B cell (primary cell): ENCODE data around the gene TUBB8. TPM values are rescaled to one million over a fixed set of nuclear protein-coding genes. Genes with fewer than 3 reads are reported as not detected.

ENCODE experiments used
- ATAC-seq: fragments of 200-7000 bp; cut with Tn5 transposase; one replicate; pipeline ENCODE4 v1.10.0; 2021; ENCODE audit warnings: low read depth, mild to moderate bottlenecking, moderate number of reproducible peaks, moderate library complexity
- CTCF ChIA-PET: fragments of 350-600 bp; sonication (Branson Sonifier 250); formaldehyde crosslinking; loops from one replicate; lab custom pipeline; 2021; ENCODE audit warnings: antibody characterized with exemption, inconsistent platforms; lab: Charles Lee
- POLR2A ChIA-PET: fragments of 350-600 bp; sonication (Branson Sonifier 250); formaldehyde crosslinking; loops from one replicate; lab custom pipeline; 2021; ENCODE audit warnings: antibody characterized with exemption; lab: Charles Lee
- DNase-seq: peaks from one replicate; pipeline ENCODE4 v3.0.0; 2013
- H2AFZ ChIP-seq: 2 replicates; pipeline ENCODE4 v1.6.1; 2012; ENCODE audit warnings: mild to moderate bottlenecking, low read depth, low read length; ENCODE audit not compliant: insufficient read depth, poor library complexity, severe bottlenecking
- H3K27ac ChIP-seq, 2 donors: 1 replicate in 1 of 2; 2 replicates in 1 of 2; pipeline ENCODE4 v1.5.1; 2012 to 2013; ENCODE audit warnings: low read length in 2 of 2, mild to moderate bottlenecking in 2 of 2, moderate library complexity in 1 of 2
- H3K27me3 ChIP-seq, 4 experiments: fragments of 200-600 bp in 1 of 4; sonication (generic) in 1 of 4; replicated peaks in 1 of 4; 1 replicate in 2 of 4; 2 replicates in 2 of 4; pipeline versions ENCODE4 v1.6.1 to v1.7.0; 2013 to 2016; ENCODE audit warnings: low read length in 3 of 4, mild to moderate bottlenecking in 2 of 4, mixed read lengths in 1 of 4, moderate library complexity in 1 of 4; ENCODE audit not compliant: insufficient read depth in 4 of 4, control insufficient read depth in 3 of 4; ENCODE audit errors: control extremely low read depth in 1 of 4
- H3K36me3 ChIP-seq, 2 experiments: replicated peaks in 1 of 2; 1 replicate in 1 of 2; 2 replicates in 1 of 2; pipeline versions ENCODE4 v1.6.1 to v1.7.1; 2013; ENCODE audit warnings: low read length in 1 of 2; ENCODE audit not compliant: insufficient read depth in 2 of 2, control insufficient read depth in 1 of 2; ENCODE audit errors: control extremely low read depth in 1 of 2, extremely low read depth in 1 of 2
- H3K4me1 ChIP-seq, 2 donors: fragments of 200-600 bp in 1 of 2; sonication (generic) in 1 of 2; 1 replicate in 1 of 2; 2 replicates in 1 of 2; pipeline versions ENCODE4 v1.5.1 to v1.6.1; 2013 to 2017; ENCODE audit warnings: low read length in 2 of 2; ENCODE audit not compliant: control insufficient read depth in 2 of 2, insufficient read depth in 2 of 2
- H3K4me2 ChIP-seq: replicated peaks from 2 replicates; pipeline ENCODE3; 2012; ENCODE audit warnings: mild to moderate bottlenecking, low read depth, low read length; ENCODE audit not compliant: poor library complexity, severe bottlenecking
- H3K4me3 ChIP-seq, 5 experiments: fragments of 200-600 bp in 1 of 5; sonication (generic) in 1 of 5; 1 replicate in 3 of 5; 2 replicates in 2 of 5; pipeline versions ENCODE4 v1.5.1 to v1.7.0; 2011 to 2016; ENCODE audit warnings: low read length in 4 of 5, mild to moderate bottlenecking in 4 of 5, low read depth in 2 of 5, control low read depth in 1 of 5, moderate library complexity in 1 of 5; ENCODE audit not compliant: insufficient read depth in 1 of 5; ENCODE audit errors: control extremely low read depth in 1 of 5, extremely low read depth in 1 of 5
- H3K79me2 ChIP-seq: fragments of 200-600 bp; sonication (generic); one replicate; pipeline ENCODE4 v1.6.0; 2016; ENCODE audit warnings: low read length; ENCODE audit not compliant: control insufficient read depth, insufficient read depth
- H3K9ac ChIP-seq: fragments of 200-600 bp; sonication (generic); 2 replicates; pipeline ENCODE4 v1.6.1; 2017; ENCODE audit warnings: mild to moderate bottlenecking, low read length, moderate library complexity
- H3K9me3 ChIP-seq, 3 donors: one replicate each; pipeline versions ENCODE4 v1.6.1 to v1.7.1; 2013; ENCODE audit warnings: low read length in 2 of 3; ENCODE audit not compliant: control insufficient read depth in 2 of 3, insufficient read depth in 1 of 3; ENCODE audit errors: control extremely low read depth in 1 of 3
- H4K20me1 ChIP-seq: 2 replicates; pipeline ENCODE4 v1.6.0; 2012; ENCODE audit warnings: mild to moderate bottlenecking, low read length; ENCODE audit not compliant: insufficient read depth, control insufficient read depth, poor library complexity, severe bottlenecking
- H3K27ac Mint-ChIP-seq: one replicate; pipeline ENCODE4 v1.8.0; 2021; ENCODE audit warnings: mixed read lengths
- H3K27me3 Mint-ChIP-seq: one replicate; pipeline ENCODE4 v1.8.0; 2021; ENCODE audit warnings: mixed read lengths
- H3K4me1 Mint-ChIP-seq: one replicate; pipeline ENCODE4 v1.8.0; 2021; ENCODE audit warnings: mixed read lengths
- H3K4me3 Mint-ChIP-seq: one replicate; pipeline ENCODE4 v1.8.0; 2021; ENCODE audit warnings: mixed read lengths
- H3K9me3 Mint-ChIP-seq: one replicate; pipeline ENCODE4 v1.8.0; 2022; ENCODE audit warnings: mixed read lengths; ENCODE audit not compliant: insufficient read depth
- EZH2 ChIP-seq: IDR thresholded peaks from 2 replicates; pipeline ENCODE4 v1.6.1; 2012; ENCODE audit warnings: borderline replicate concordance, low read depth, mild to moderate bottlenecking, moderate library complexity, low read length; ENCODE audit not compliant: insufficient read depth, poor library complexity, severe bottlenecking
- WGBS: methylation state at CpG from one replicate; pipeline ENCODE4 v1.1.5; 2013; ENCODE audit warnings: missing lambda C conversion rate; ENCODE audit not compliant: insufficient coverage; 5-methylcytosine and 5-hydroxymethylcytosine counted together
- intact Hi-C: fragments of 100-400 bp; cut with micrococcal nuclease; formaldehyde crosslinking; loops from one replicate; pipeline ENCODE4 v1.10.0; 2022
- polyA plus RNA-seq: library from polyadenylated mRNA; depleted of rRNA; stranded (reverse); fragments of >200 nt; gene quantifications from 2 replicates; pipeline ENCODE4 v1.2.3, GENCODE V29; 2012
- total RNA-seq, 2 donors: library from RNA; stranded (reverse); fragments of 120-200 nt in 1 of 2; gene quantifications; 1 replicate in 1 of 2; 2 replicates in 1 of 2; pipeline versions ENCODE4 v1.2.3 to v1.2.4, GENCODE V29; 2013 to 2022
- TF ChIP-seq, protein P1 (sequence below): fragments of 200-600 bp; IDR thresholded peaks from one replicate; pipeline ENCODE4 v1.8.0; 2022; ENCODE audit warnings: antibody characterized with exemption, mild to moderate bottlenecking

The TUBB8 gene
- total and polyA plus RNA-seq, 2 donors (not counting 1 experiment from before 2014, with no cell fraction given): 0.64 to 0.84 TPM

DNA sequence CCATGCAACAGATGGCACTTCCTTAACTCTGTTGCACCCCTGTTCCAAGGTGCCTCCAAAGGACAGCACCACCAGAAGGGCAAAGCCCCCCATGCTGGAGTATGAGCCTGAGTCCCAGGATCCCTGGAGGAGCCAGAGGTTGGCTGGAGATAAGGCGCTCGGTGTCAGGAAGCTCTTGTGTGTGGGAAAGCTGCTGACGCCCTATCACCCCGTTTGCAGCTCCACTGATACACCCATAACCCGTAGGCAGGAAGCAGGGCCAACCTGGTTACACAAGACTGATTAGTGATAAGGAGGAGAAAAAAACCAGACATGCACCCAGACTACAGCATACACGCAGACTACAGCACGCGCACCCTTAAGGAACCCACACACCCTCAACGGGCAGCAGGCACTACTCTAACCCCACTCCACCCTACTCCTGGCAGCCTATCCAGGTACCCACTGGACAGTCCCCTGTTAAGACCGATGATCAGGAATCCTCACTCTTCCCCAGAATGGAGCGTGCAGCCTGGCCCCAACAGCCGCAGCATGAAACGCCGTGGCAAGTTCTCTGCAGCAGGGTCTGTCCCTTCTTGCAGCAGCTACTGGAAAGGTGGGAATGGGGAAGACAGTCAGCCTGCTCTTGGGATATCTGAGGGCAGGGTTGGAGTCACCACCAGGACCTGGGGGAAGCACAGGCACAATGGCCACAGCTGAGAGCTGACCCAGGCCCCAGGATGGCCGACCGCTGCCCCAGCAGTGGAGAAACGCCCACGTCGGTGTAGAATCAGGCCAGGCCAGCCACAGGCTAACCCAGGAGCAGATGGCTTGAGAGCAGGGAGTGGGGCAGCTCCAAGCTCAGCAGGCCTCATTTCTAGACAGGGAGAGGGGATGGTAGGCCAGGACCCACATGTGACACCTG, 38.3 kb upstream of the TUBB8 start:
- Histone ChIP-seq H3K9ac (no peak overlapping the region), H3K36me3 (no peaks in the 10 kb centered on the region), H3K4me2 (no peak overlapping the region), H3K4me3 (no peak overlapping the region), H3K9me3 (no peaks in the 10 kb centered on the region), H3K27ac (no peak overlapping the region), H2AFZ (no peak overlapping the region), H3K4me1 (no peaks in the 10 kb centered on the region), H4K20me1 (no peaks in the 10 kb centered on the region), H3K79me2 (no peaks in the 10 kb centered on the region), H3K27me3 (peaks cover 0 to 5% (median 2%) of the 10 kb centered on the region in 4 experiments)
- no peak for TF ChIP-seq EZH2
- TF ChIP-seq, protein P1, sequence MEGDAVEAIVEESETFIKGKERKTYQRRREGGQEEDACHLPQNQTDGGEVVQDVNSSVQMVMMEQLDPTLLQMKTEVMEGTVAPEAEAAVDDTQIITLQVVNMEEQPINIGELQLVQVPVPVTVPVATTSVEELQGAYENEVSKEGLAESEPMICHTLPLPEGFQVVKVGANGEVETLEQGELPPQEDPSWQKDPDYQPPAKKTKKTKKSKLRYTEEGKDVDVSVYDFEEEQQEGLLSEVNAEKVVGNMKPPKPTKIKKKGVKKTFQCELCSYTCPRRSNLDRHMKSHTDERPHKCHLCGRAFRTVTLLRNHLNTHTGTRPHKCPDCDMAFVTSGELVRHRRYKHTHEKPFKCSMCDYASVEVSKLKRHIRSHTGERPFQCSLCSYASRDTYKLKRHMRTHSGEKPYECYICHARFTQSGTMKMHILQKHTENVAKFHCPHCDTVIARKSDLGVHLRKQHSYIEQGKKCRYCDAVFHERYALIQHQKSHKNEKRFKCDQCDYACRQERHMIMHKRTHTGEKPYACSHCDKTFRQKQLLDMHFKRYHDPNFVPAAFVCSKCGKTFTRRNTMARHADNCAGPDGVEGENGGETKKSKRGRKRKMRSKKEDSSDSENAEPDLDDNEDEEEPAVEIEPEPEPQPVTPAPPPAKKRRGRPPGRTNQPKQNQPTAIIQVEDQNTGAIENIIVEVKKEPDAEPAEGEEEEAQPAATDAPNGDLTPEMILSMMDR: no peak
- ChIA-PET POLR2A (no interaction called here), CTCF (interaction anchor here (0.6 kb wide), 1 partner anchor 100 kb away, joined by 3 read pairs; no protein-coding TSS in a partner anchor)
- no peaks in the 10 kb centered on the region for H3K4me1 Mint-ChIP-seq
- intact Hi-C loops: no loop called here
- H3K4me3 Mint-ChIP-seq: no peak overlapping the region
- no peak for DNase-seq
- H3K27ac Mint-ChIP-seq: no peak overlapping the region
- H3K27me3 Mint-ChIP-seq: peaks cover 41% of the 10 kb centered on the region
- H3K9me3 Mint-ChIP-seq: no peaks in the 10 kb centered on the region
- 60% methylated on average over 16 of the region's 19 CpGs for WGBS
- no peak for ATAC-seq

DNA sequence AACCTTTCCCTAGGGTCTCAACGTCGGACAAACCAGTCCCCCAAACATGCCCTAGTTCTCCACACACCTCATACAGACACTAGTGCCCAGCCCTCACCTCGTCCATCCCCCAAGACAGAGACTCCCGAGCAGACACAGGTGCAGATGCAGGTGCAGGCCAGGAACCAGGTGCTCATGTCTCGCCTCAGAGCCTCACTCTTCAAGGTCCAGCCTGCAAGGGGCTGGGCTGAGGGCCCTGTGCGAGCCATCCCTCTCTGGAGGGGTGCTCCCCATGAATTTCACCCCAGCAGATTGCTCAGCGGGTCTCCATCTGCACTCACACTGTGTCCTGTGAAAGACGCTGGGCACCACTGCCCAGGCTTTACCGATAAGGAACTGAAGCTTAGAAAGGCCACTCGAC, 36.9 kb upstream of the TUBB8 start:
- Mint-ChIP-seq H3K27ac (no peak overlapping the region), H3K4me3 (no peak overlapping the region), H3K27me3 (peaks cover 52% of the 10 kb centered on the region), H3K4me1 (no peaks in the 10 kb centered on the region), H3K9me3 (no peaks in the 10 kb centered on the region)
- Histone ChIP-seq H3K79me2 (no peaks in the 10 kb centered on the region), H2AFZ (no peak overlapping the region), H3K9me3 (no peaks in the 10 kb centered on the region), H3K4me2 (no peak overlapping the region), H3K4me1 (no peaks in the 10 kb centered on the region), H4K20me1 (no peaks in the 10 kb centered on the region), H3K36me3 (no peaks in the 10 kb centered on the region), H3K27ac (no peak overlapping the region), H3K9ac (no peak overlapping the region), H3K27me3 (peaks cover 0 to 5% (median 2%) of the 10 kb centered on the region in 4 experiments), H3K4me3 (no peak overlapping the region)
- ChIA-PET POLR2A (no interaction called here), CTCF (no interaction called here)
- ATAC-seq (no peak), DNase-seq (no peak)
- TF ChIP-seq EZH2: no peak
- TF ChIP-seq, protein P1: no peak
- WGBS: 83% methylated on average over 8 of the region's 10 CpGs
- intact Hi-C loops: no loop called here
